ENCODE data around the gene CX3CL1. TPM values are rescaled to one million over a fixed set of nuclear protein-coding genes. Genes with fewer than 3 reads are reported as not detected.
A peak's percentile ranks its signal among the peaks of the same experiment; 100 is the strongest.

Gene CX3CL1
- total and polyA plus RNA-seq, 2 of the 13 experiments (the other 11 are each of a cell fraction or from before 2014, with no cell fraction given): 57.3 to 60.8 TPM

GRCh38 chr16:57376313-57376818, 4.1 kb downstream of the CX3CL1 start (continued):
- TF ChIP-seq, protein P1, sequence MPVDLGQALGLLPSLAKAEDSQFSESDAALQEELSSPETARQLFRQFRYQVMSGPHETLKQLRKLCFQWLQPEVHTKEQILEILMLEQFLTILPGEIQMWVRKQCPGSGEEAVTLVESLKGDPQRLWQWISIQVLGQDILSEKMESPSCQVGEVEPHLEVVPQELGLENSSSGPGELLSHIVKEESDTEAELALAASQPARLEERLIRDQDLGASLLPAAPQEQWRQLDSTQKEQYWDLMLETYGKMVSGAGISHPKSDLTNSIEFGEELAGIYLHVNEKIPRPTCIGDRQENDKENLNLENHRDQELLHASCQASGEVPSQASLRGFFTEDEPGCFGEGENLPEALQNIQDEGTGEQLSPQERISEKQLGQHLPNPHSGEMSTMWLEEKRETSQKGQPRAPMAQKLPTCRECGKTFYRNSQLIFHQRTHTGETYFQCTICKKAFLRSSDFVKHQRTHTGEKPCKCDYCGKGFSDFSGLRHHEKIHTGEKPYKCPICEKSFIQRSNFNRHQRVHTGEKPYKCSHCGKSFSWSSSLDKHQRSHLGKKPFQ (CRISPR knock-in tag; IDR thresholded peaks at IDR 0.05; ENCODE audit: insufficient replicate concordance): no peak
- 0 out of 2 replicates have a peak, but pooled peaks have one; percentile 25 for TF ChIP-seq PHF20 (CRISPR knock-in tag; IDR thresholded peaks at IDR 0.05)
- TF ChIP-seq HNRNPH1 (optimal IDR thresholded peaks at IDR 0.05; ENCODE audit: low read depth, low read length): no peak
- TF ChIP-seq, protein P2, sequence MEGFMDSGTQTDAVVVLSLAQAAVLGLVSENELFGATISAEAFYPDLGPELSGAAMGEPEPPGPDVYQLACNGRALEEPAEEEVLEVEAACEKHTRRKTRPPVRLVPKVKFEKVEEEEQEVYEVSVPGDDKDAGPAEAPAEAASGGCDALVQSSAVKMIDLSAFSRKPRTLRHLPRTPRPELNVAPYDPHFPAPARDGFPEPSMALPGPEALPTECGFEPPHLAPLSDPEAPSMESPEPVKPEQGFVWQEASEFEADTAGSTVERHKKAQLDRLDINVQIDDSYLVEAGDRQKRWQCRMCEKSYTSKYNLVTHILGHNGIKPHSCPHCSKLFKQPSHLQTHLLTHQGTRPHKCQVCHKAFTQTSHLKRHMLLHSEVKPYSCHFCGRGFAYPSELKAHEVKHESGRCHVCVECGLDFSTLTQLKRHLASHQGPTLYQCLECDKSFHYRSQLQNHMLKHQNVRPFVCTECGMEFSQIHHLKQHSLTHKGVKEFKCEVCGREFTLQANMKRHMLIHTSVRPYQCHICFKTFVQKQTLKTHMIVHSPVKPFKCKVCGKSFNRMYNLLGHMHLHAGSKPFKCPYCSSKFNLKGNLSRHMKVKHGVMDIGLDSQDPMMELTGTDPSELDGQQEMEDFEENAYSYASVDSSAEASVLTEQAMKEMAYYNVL (CRISPR knock-in tag; IDR thresholded peaks at IDR 0.05; ENCODE audit: borderline replicate concordance): peak; percentile 80; the same call in 1 of the 2 replicates
- no peak for TF ChIP-seq TCF12 (IDR thresholded peaks at IDR 0.05)
- no peak for TF ChIP-seq TCF12 (CRISPR knock-in tag; IDR thresholded peaks at IDR 0.05)
- TF ChIP-seq ZBTB2 (CRISPR knock-in tag; IDR thresholded peaks at IDR 0.05; ENCODE audit: low read depth): no peak
- no peak for TF ChIP-seq AFF4 (CRISPR knock-in tag; IDR thresholded peaks at IDR 0.05)
- TF ChIP-seq MAFF (IDR thresholded peaks at IDR 0.05; ENCODE audit: low read depth, low read length): no peak

Measured in HepG2 (cell line).